Measurements from ENCODE around the gene RPS24.

The RPS24 gene

GRCh38 chr10:78011065-78011464 is 22.6 kb upstream of the RPS24 start:
- Histone ChIP-seq H3K36me3 (ENCODE audit: insufficient read depth, low read length) (peaks cover 44% of the 10 kb centered on the region), H3K9me3 (ENCODE audit: control insufficient read depth, insufficient read depth, low read length) (no peaks in the 10 kb centered on the region), H3K4me1 (ENCODE audit: insufficient read depth, low read length) (no peaks in the 10 kb centered on the region), H3K9ac (ENCODE audit: low read depth, low read length) (no peak overlapping the region)

GRCh38 chr10:78013564-78013963 is 20.1 kb upstream of the RPS24 start:
- H3K36me3 ChIP-seq (ENCODE audit: insufficient read depth, low read length), result peaks cover 31% of the 10 kb centered on the region
- no peaks in the 10 kb centered on the region for H3K4me1 ChIP-seq (ENCODE audit: insufficient read depth, low read length)
- H3K9me3 ChIP-seq (ENCODE audit: control insufficient read depth, insufficient read depth, low read length), result no peaks in the 10 kb centered on the region
- H3K9ac ChIP-seq (ENCODE audit: low read depth, low read length), result no peak overlapping the region

GRCh38 chr10:78015546-78015945 is 18.1 kb upstream of the RPS24 start:
- H3K36me3 ChIP-seq (ENCODE audit: insufficient read depth, low read length), result peaks cover 35% of the 10 kb centered on the region
- H3K9ac ChIP-seq (ENCODE audit: low read depth, low read length), result no peak overlapping the region
- H3K4me1 ChIP-seq (ENCODE audit: insufficient read depth, low read length), result no peaks in the 10 kb centered on the region
- no peaks in the 10 kb centered on the region for H3K9me3 ChIP-seq (ENCODE audit: control insufficient read depth, insufficient read depth, low read length)

- Histone ChIP-seq H3K9ac (ENCODE audit: low read depth, low read length) (no peak overlapping the region), H3K36me3 (ENCODE audit: insufficient read depth, low read length) (peaks cover 34% of the 10 kb centered on the region), H3K4me1 (ENCODE audit: insufficient read depth, low read length) (no peaks in the 10 kb centered on the region), H3K9me3 (ENCODE audit: control insufficient read depth, insufficient read depth, low read length) (no peaks in the 10 kb centered on the region)
Measured at GRCh38 chr10:78017856-78018255, 15.8 kb upstream of the RPS24 start.

- Histone ChIP-seq H3K4me1 (ENCODE audit: insufficient read depth, low read length) (no peaks in the 10 kb centered on the region), H3K36me3 (ENCODE audit: insufficient read depth, low read length) (peaks cover 32% of the 10 kb centered on the region), H3K9ac (ENCODE audit: low read depth, low read length) (no peak overlapping the region), H3K9me3 (ENCODE audit: control insufficient read depth, insufficient read depth, low read length) (no peaks in the 10 kb centered on the region)
Measured at GRCh38 chr10:78019264-78019663, 14.4 kb upstream of the RPS24 start.

- no peak overlapping the region for H3K9ac ChIP-seq (ENCODE audit: low read depth, low read length)
- no peaks in the 10 kb centered on the region for H3K9me3 ChIP-seq (ENCODE audit: control insufficient read depth, insufficient read depth, low read length)
- H3K4me1 ChIP-seq (ENCODE audit: insufficient read depth, low read length), result no peaks in the 10 kb centered on the region
- peaks cover 45% of the 10 kb centered on the region for H3K36me3 ChIP-seq (ENCODE audit: insufficient read depth, low read length)
Measured at GRCh38 chr10:78021201-78021600, 12.5 kb upstream of the RPS24 start.

- Histone ChIP-seq H3K4me1 (ENCODE audit: insufficient read depth, low read length) (no peaks in the 10 kb centered on the region), H3K36me3 (ENCODE audit: insufficient read depth, low read length) (peaks cover 46% of the 10 kb centered on the region), H3K9me3 (ENCODE audit: control insufficient read depth, insufficient read depth, low read length) (no peaks in the 10 kb centered on the region), H3K9ac (ENCODE audit: low read depth, low read length) (no peak overlapping the region)
Measured at GRCh38 chr10:78023741-78024140, 9.9 kb upstream of the RPS24 start.

- H3K9ac ChIP-seq (ENCODE audit: low read depth, low read length), result no peak overlapping the region
- H3K4me1 ChIP-seq (ENCODE audit: insufficient read depth, low read length), result no peaks in the 10 kb centered on the region
- no peaks in the 10 kb centered on the region for H3K9me3 ChIP-seq (ENCODE audit: control insufficient read depth, insufficient read depth, low read length)
- H3K36me3 ChIP-seq (ENCODE audit: insufficient read depth, low read length), result peaks cover 37% of the 10 kb centered on the region
Measured at GRCh38 chr10:78025685-78026364, 7.8 kb upstream of the RPS24 start.

GRCh38 chr10:78028438-78029268 is 5.0 kb upstream of the RPS24 start:
- peak overlapping the region; percentile 89 for H3K9ac ChIP-seq (ENCODE audit: low read depth, low read length)
- H3K36me3 ChIP-seq (ENCODE audit: insufficient read depth, low read length), result peaks cover 15% of the 10 kb centered on the region

GRCh38 chr10:78029269-78030226 is 4.1 kb upstream of the RPS24 start, which contains the start of gene POLR3A:
Gene POLR3A (minus strand): TSS chr10:78029515. CDS start chr10:78029407, 108 bp downstream.
- H3K36me3 ChIP-seq (ENCODE audit: insufficient read depth, low read length), result peaks cover 18% of the 10 kb centered on the region
- H3K9ac ChIP-seq (ENCODE audit: low read depth, low read length), result peak within 1 kb of the TSS; percentile 89
- H3K4me1 ChIP-seq (ENCODE audit: insufficient read depth, low read length), result no peaks in the 10 kb centered on the region
- no peaks in the 10 kb centered on the region for H3K9me3 ChIP-seq (ENCODE audit: control insufficient read depth, insufficient read depth, low read length)

More at GRCh38 chr10:78028438-78029268, 5.0 kb upstream of the RPS24 start:
- no peaks in the 10 kb centered on the region for H3K9me3 ChIP-seq (ENCODE audit: control insufficient read depth, insufficient read depth, low read length)
- no peaks in the 10 kb centered on the region for H3K4me1 ChIP-seq (ENCODE audit: insufficient read depth, low read length)

- Histone ChIP-seq H3K9ac (ENCODE audit: low read depth, low read length) (peak overlapping the region; percentile 97), H3K4me1 (ENCODE audit: insufficient read depth, low read length) (peaks cover 35% of the 10 kb centered on the region), H3K9me3 (ENCODE audit: control insufficient read depth, insufficient read depth, low read length) (no peaks in the 10 kb centered on the region), H3K36me3 (ENCODE audit: insufficient read depth, low read length) (peaks cover 41% of the 10 kb centered on the region)
Measured at GRCh38 chr10:78033387-78033636, 351 bp upstream of the RPS24 start.

GRCh38 chr10:78035025-78035424 is 1.4 kb downstream of the RPS24 start:
- Histone ChIP-seq H3K9ac (ENCODE audit: low read depth, low read length) (peak overlapping the region; percentile 97), H3K36me3 (ENCODE audit: insufficient read depth, low read length) (peaks cover 51% of the 10 kb centered on the region), H3K4me1 (ENCODE audit: insufficient read depth, low read length) (peaks cover 49% of the 10 kb centered on the region), H3K9me3 (ENCODE audit: control insufficient read depth, insufficient read depth, low read length) (no peaks in the 10 kb centered on the region)

GRCh38 chr10:78035437-78035836 is 1.8 kb downstream of the RPS24 start:
- H3K4me1 ChIP-seq (ENCODE audit: insufficient read depth, low read length), result peaks cover 53% of the 10 kb centered on the region
- no peaks in the 10 kb centered on the region for H3K9me3 ChIP-seq (ENCODE audit: control insufficient read depth, insufficient read depth, low read length)
- peaks cover 55% of the 10 kb centered on the region for H3K36me3 ChIP-seq (ENCODE audit: insufficient read depth, low read length)
- peak overlapping the region; percentile 97; the same call in 1 of the 2 replicates for H3K9ac ChIP-seq (ENCODE audit: low read depth, low read length)

GRCh38 chr10:78035933-78036583 is 2.4 kb downstream of the RPS24 start:
- Histone ChIP-seq H3K36me3 (ENCODE audit: insufficient read depth, low read length) (peaks cover 61% of the 10 kb centered on the region), H3K9ac (ENCODE audit: low read depth, low read length) (0 out of 2 replicates have a peak overlapping the region, but pooled peaks have one; percentile 11), H3K9me3 (ENCODE audit: control insufficient read depth, insufficient read depth, low read length) (no peaks in the 10 kb centered on the region), H3K4me1 (ENCODE audit: insufficient read depth, low read length) (peaks cover 59% of the 10 kb centered on the region)
